HG03064 (cell line): ENCODE results near the gene CDK6.
A peak's percentile ranks its signal among the peaks of the same experiment; 100 is the strongest.

ENCODE experiments used
- ATAC-seq: cut with Tn5 transposase; IDR thresholded peaks from one replicate; pipeline ENCODE4 v1.9.1; 2021; ENCODE audit warnings: low read depth; ENCODE audit not compliant: unreplicated experiment

The CDK6 gene

GRCh38 chr7:92797284-92797683 is 39.1 kb downstream of the CDK6 start:
- no peak for ATAC-seq

GRCh38 chr7:92794831-92795230 is 41.5 kb downstream of the CDK6 start:
- no peak for ATAC-seq

- ATAC-seq: no peak
Measured at GRCh38 chr7:92794391-92794790, 42.0 kb downstream of the CDK6 start.

GRCh38 chr7:92793656-92794205 is 42.6 kb downstream of the CDK6 start:
- ATAC-seq: no peak

GRCh38 chr7:92790992-92791391 is 45.4 kb downstream of the CDK6 start:
- no peak for ATAC-seq

- no peak for ATAC-seq
Measured at GRCh38 chr7:92788559-92789183, 47.7 kb downstream of the CDK6 start.

GRCh38 chr7:92785923-92786322 is 50.5 kb downstream of the CDK6 start:
- ATAC-seq: no peak

- no peak for ATAC-seq
Measured at GRCh38 chr7:92784935-92785334, 51.4 kb downstream of the CDK6 start.

- no peak for ATAC-seq
Measured at GRCh38 chr7:92783260-92784201, 52.8 kb downstream of the CDK6 start.

- no peak for ATAC-seq
Measured at GRCh38 chr7:92782855-92783254, 53.5 kb downstream of the CDK6 start.

GRCh38 chr7:92782236-92782635 is 54.1 kb downstream of the CDK6 start:
- ATAC-seq: no peak

- ATAC-seq: no peak
Measured at GRCh38 chr7:92781117-92781720, 55.2 kb downstream of the CDK6 start.

GRCh38 chr7:92778972-92779371 is 57.4 kb downstream of the CDK6 start:
- ATAC-seq: no peak

- no peak for ATAC-seq
Measured at GRCh38 chr7:92777993-92778392, 58.4 kb downstream of the CDK6 start.

GRCh38 chr7:92773808-92774207 is 62.6 kb downstream of the CDK6 start:
- ATAC-seq: no peak

- ATAC-seq: no peak
Measured at GRCh38 chr7:92769844-92770243, 66.5 kb downstream of the CDK6 start.

- ATAC-seq: peak; percentile 22
Measured at GRCh38 chr7:92769394-92769699, 67.0 kb downstream of the CDK6 start.

- peak; percentile 79 for ATAC-seq
Measured at GRCh38 chr7:92768501-92769393, 67.6 kb downstream of the CDK6 start.

GRCh38 chr7:92767437-92767836 is 68.9 kb downstream of the CDK6 start:
- no peak for ATAC-seq

GRCh38 chr7:92766461-92767003 is 69.8 kb downstream of the CDK6 start:
- no peak for ATAC-seq
